HG02642 (cell line): ENCODE measurements around the gene PPP2R3B.
"Not testable (repeated sequence)": the region's sequence is repeated elsewhere in the genome, so short reads cannot be mapped to it uniquely, and the experiment has no call there.

Experiments used
- ATAC-seq: cut with Tn5 transposase; IDR thresholded peaks from one replicate; pipeline ENCODE4 v1.9.1; 2021; ENCODE audit warnings: mild to moderate bottlenecking; ENCODE audit not compliant: unreplicated experiment, poor library complexity

The PPP2R3B gene

DNA sequence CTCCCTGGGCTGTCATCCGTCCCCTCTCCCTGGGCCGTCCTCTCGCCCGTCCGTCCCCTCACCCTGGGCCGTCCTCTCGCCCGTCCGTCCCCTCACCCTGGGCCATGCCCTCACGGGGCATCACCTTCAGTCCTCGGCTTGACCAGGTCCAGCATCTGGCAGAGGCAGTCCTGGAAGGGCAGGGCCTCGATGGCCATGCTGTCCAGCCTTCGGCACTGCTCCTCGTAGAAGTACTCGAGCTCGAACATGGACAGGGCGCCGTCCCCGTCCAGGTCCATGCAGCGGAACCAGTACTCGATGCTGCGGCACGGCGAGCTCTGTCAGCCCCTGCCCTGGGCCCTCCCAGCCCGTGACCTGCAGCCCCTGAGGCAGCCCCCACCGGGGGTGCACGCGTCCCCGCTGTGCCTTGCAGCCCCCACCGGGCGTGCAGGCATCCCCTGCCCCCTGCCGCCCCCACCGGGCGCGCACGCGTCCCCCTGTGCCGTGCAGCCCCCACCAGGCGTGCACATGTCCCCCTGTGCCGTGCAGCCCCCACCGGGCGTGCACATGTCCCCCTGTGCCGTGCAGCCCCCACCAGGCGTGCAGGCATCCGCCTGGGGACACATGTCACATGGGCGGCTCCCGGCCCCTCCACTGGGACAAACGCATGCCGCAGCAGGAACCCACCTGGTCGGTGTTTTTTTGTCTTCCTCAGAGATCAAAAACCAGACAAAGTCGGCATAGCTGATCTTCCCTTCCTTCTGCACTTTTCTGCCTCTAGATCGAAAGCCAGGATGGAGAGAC, 45.9 kb downstream of the PPP2R3B start:
- ATAC-seq = no peak

DNA sequence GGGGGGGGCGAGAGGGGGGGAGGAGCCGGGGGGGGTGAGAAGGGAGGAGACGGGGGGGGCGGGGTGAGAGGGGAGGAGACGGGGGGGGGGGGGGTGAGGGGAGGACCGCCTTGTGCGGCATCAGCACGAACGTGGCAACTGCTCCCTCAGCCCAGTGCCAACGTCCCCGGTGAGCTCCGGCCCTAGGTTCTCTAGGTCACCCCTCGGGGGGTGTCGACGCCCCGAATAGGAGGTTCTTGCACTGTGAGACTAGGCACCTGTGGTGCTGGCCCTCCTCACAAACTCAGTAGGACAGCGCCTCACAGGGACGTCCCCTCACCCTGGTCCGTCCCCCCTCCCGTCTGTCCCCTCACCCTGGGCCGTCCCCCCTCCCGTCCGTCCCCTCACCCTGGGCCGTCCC, 46.6 kb downstream of the PPP2R3B start:
- no peak for ATAC-seq

DNA sequence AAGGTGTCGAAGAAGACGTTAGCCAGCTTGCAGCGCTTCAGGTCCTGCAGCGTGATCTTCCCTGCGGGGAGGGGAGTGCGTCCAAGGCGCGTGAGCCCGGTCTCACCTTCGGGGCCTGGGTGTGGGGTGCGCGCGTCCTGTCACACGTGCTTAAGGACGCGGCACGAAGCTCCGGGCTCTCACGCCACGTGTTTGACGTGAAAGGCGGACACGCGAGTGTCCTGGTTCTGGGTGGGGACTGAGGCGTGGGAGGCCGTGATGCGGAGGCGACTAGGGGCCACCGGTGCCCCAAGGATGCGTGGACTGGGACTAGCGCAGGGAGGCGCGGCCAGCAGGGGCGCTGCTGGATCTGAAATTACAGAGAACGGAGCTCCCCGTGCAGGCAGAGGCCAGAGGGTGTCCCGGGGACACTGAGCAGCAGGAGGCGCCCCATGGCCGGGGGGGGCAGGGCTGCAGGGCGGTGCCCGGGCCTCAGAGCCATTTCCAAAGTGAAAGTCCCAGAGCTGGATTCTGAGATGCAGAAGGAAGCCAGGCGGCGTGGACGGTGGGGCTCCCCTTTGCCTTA, 47.8 kb downstream of the PPP2R3B start:
- ATAC-seq = no peak

DNA sequence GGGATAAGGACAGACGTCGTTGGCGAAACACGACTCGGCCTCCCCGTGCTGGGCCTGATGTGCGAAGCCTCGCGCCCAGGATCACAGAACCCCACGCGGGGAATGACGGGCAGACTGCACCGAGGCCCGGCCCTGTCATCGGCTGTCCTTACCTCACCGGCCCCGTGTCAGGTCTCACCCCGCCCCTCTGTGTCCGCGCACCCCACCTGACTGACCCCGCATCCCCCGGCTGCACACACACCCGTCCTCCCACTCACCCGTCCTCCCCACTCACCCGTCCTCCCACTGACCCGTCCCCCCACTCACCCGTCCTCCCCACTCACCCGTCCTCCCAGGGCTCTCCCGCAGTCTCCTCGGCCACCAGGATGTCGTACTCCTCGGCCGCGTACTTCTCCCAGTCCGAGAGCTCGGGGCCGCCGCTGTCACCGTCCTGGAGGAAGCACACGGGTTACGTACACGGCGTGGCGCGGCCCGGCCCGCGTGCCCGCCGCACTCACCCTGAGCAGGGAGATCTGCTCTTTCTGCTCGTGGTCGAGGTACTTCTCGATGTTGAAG, 48.3 kb downstream of the PPP2R3B start:
- ATAC-seq = no peak

DNA sequence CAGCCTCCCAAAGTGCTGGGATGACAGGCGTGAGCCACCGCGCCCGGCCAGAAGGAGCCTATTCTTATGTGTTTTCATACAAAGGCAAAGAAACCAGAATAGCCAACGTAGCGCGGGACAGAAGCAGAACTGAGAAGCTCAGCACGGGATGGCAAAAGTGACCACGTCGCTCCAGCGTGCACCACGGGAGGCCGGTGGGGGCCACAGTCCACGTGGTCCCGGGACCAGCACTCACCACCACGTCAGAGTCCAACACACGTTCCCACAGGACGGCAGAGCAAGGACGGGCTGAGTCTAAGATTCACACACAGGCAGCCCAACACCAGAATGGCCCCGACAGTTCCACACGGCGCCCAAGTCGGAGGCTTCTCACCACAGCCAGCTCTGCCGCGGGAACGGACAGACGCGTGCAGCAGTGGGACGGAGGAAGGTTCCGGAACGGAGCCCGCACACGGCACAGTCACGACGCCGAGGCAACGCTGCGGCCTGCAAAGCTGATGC, 49.3 kb downstream of the PPP2R3B start:
- ATAC-seq = no peak

DNA sequence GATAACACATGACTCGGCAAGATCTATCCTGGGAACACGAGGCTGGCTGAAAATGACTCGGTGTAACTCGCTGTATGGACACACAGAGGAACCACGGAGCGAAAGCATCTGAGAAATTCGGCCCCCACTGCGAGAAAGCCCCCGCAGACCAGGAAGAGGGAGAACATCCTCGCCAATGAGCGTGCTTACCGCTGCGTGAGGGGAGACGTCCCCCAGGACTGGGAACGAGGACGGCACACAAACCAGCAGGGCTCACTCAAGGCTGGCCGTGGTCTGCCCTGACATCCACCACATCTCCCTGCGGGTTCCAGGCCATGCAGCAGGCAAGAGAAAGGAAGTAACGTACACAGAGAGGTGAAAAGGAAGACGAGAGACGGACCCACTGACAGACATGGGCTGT, 50.5 kb downstream of the PPP2R3B start:
- no peak for ATAC-seq

GRCh38 chrX:335758-336155, 51.0 kb downstream of the PPP2R3B start:
- no peak for ATAC-seq

DNA sequence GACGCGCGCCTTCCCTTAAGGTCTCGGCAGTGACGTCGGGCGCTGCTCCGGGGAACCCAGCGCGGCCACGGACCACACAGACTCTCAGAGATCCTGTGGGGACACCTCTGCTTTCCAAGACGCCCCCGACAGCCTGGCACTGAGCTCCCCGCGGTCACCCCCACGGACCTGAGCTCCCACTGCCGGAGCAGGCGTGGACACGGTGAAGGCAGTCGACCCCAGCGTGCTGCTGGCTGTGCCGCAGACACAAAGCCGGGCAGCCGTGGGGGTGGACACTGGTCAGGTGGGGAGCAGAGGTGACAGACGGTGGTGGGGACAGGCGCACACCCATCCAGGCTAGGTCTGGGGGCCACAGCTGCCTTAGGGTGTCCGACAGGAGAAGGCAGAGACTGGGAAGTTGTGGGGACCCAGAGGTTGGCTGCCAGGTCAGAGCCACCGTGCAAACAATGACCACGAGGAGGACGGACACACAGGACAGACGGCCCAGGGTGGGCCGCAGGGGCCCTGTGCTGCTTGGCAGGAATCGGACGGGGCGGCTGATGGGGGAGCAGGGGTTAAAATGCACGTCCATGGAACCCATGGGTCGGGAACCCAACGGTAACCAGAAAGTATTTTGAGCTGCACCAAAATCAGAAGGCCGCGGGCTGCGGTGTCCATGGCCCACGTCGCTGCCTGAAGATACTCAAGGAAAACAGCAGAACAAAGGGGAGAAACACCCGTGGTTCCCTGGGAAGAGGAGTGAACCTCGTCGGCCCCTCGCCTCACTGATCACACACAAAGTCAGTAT, 51.5 kb downstream of the PPP2R3B start:
- ATAC-seq = no peak

DNA sequence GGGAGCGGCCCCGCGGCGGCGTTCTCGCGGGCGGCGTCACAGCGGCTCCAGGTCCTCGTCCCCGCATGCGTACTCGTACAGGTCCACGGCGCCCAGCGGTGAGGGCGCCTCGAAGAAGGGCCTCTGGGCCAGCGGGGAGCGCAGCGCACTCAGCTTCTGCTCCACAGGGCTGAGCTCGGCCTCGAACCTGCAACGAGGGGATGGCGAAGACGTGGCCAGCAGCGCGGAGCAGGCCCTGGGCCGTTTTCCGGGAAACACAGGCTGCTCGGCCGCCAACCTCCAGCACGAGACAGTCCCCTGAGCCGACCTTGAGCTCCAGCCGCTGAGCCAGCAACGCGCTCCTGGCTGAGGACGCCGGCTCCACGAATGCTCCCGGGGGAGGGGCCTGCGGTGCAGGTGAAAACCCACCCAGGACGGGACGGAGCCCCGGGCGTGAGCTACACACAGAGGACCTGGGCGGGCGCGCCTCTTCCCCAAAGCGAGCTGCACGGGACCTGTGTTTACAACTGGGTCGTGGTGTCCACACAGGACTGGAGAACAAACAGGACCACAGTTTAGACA, 52.3 kb downstream of the PPP2R3B start:
- no peak for ATAC-seq

- no peak for ATAC-seq
Measured at GRCh38 chrX:333611-334311, 52.9 kb downstream of the PPP2R3B start.

DNA sequence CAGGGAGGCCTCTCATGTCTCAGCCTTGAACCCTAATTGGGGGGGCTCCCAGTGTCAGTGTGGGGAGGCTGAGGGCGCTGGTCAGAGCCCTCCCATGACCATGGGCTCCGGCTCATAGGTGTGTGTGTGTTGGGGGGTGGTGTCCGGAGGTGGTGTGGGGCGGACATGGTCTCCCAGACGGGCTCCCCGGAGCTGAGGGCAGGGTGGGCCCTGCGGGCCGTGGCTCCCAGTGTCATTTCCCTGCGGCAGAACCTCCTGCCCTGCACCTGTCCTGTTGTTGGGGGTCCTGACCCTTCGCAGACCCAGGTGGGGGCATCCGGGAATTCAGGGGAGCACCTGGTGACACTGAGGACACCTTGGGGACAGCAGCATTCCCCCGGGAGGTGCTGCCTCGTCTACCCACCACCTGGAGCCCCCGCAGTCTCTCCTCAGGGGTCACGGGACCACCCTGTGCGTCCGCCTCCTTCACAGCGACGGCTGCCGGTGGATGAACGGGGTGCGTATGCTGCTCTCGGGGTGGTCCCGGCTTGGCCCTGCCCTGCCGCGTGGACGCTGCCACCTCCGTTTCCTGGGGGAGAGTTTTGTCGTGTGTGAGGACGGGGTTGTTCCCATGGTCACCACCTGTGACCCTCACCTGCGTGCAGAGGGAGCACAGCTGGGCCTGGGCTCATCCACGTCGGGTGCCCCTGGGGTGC, 53.6 kb downstream of the PPP2R3B start:
- no peak for ATAC-seq

DNA sequence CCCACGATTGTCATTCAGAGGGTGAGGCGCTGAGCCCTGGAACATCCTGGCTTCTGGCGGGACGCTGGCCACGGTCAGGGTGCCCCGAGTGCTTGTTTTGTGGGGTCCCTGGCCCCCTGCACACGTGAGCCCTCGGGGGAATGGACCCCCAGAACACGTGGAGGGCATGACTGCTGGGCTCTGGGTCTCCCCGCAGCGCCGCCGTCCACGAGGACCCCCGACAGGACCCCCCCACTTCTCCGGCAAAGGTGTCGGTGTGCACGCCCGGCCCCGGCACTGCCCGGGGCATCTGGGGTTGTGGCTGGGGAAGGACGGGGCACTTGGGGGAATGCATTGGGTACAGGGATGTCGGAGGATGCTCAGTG, 54.2 kb downstream of the PPP2R3B start:
- no peak for ATAC-seq

DNA sequence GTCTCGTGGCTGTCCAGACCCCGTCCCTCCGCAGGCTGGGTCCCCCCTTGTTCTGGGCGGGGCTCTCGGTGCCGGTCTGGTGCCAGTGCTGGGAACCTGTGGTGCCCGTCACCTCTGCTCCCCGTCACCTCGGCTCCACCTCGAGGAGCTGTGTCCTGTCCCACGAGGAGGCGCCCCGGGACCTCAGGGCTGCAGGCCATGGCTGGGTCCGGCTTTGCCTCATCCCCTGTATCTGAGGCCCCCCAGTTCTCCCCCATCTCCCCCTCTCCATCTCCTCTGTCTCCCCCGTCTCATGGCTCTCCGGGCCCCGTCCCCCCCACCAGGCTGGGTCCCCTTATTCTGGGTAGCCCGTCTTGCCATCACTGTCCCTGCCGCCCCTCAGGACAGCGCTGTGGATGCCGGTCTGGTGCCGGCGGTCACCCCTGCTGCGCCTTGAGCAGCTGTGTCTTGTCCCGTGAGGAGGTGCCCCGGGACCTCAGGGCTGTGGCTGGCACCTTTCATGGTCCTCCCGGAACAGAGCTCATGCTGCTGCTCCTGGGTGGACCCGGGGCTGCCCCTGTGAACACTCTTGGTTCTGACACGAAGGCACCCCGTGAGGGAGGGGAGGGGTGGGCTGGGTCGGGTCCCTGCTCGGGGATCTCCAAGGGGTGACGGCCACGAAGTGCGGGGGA, 54.7 kb downstream of the PPP2R3B start:
- no peak for ATAC-seq

DNA sequence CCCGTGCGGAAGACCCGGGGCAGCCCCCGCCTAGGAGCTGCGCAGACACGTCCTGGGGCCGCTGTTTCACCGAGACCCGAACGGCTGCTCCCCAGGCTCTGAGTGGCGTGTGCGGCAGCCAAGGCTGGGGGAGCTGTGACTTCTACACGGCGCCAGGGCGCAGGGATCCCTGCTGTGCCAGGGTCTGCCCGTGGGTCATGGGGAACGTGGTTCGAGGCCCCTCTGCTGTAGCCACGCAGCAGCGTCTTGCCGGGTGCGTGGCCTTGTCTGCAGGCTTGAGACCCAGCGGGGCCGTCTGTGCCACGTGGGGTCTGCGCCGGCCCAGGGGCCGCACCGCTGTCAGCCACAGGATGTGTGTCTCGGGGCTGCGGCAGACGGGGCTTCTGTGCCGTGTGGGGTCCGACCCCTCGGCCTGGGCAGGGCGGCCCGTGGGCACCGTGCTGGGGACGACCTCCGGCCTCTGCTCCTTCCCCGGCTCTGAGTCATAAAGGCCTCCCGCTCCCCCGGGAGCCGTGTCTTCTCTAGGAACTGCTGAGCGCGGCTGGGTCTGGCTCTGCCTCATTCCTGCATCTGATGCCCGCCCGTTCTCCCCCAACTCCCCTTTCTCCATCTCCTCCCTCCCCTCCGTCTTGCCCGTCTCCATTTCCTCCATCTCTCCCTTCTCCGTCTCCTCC, 55.4 kb downstream of the PPP2R3B start:
- ATAC-seq = no peak

DNA sequence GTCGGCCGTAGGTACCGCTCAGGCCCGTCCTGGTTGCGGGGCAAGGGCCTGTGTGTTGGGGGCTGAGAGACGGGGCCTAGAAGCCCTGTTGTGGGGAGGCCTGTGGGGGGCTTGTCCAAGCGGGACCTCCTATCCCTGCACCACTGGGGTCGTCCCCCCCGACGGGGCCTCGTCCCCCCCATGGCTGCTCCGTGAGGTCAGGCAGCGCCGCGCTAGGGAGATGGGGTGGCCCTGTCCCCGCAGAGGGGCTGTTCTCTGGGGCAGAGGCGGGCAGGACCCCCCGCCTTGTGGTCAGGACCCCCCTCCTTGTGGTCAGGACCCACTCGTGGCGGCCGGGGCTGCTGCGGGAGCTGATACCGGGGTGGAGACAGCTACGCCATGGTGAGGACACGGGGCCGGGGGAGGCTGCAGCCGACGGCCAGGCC, 56.0 kb downstream of the PPP2R3B start:
- no peak for ATAC-seq

- not testable (repeated sequence) for ATAC-seq
Measured at GRCh38 chrX:330141-330725, 56.5 kb downstream of the PPP2R3B start.

- ATAC-seq = no peak
Measured at GRCh38 chrX:329291-329910, 57.3 kb downstream of the PPP2R3B start.
